NB4 (cell line): ENCODE data around the gene NXT1.

ENCODE experiments used
- DNase-seq: peaks from one replicate; pipeline ENCODE4 v3.0.0; 2010; ENCODE audit warnings: low read depth
- H3K4me3 ChIP-seq: one replicate; pipeline ENCODE4 v1.5.1; 2011; ENCODE audit warnings: mild to moderate bottlenecking, low read depth, low read length, moderate library complexity
- CTCF ChIP-seq: IDR thresholded peaks from one replicate; pipeline ENCODE4 v1.5.1; 2012; ENCODE audit warnings: low read depth, low read length
- MAX ChIP-seq: IDR thresholded peaks from 2 replicates; pipeline ENCODE4 v1.6.1; 2011; ENCODE audit warnings: low read depth, low read length
- MYC ChIP-seq: IDR thresholded peaks from 2 replicates; pipeline ENCODE4 v1.6.1; 2011; ENCODE audit warnings: low read depth, low read length
- POLR2A ChIP-seq: IDR thresholded peaks from 2 replicates; pipeline ENCODE4 v1.6.1; 2011; ENCODE audit warnings: mild to moderate bottlenecking; ENCODE audit not compliant: insufficient read length; ENCODE audit errors: extremely low read depth

The NXT1 gene

GRCh38 chr20:23387118-23387443 is 36.5 kb downstream of the NXT1 start:
- no peak overlapping the region for H3K4me3 ChIP-seq
- no peak for DNase-seq
- TF ChIP-seq MAX = no peak
- no peak for TF ChIP-seq CTCF
- TF ChIP-seq POLR2A = no peak
- no peak for TF ChIP-seq MYC

GRCh38 chr20:23390091-23390774 is 39.6 kb downstream of the NXT1 start:
- H3K4me3 ChIP-seq = no peak overlapping the region
- no peak for DNase-seq
- TF ChIP-seq POLR2A = no peak
- TF ChIP-seq MYC = no peak
- no peak for TF ChIP-seq CTCF
- no peak for TF ChIP-seq MAX

GRCh38 chr20:23391707-23392310 is 41.2 kb downstream of the NXT1 start:
- DNase-seq = no peak
- TF ChIP-seq POLR2A (no peak), MYC (no peak), CTCF (no peak), MAX (no peak)
- no peak overlapping the region for H3K4me3 ChIP-seq

- TF ChIP-seq MYC = no peak
- no peak for TF ChIP-seq CTCF
- no peak for TF ChIP-seq POLR2A
- TF ChIP-seq MAX = no peak
- no peak for DNase-seq
- no peak overlapping the region for H3K4me3 ChIP-seq
Measured at GRCh38 chr20:23393996-23394775, 43.6 kb downstream of the NXT1 start.

- no peak overlapping the region for H3K4me3 ChIP-seq
- DNase-seq = no peak
- TF ChIP-seq MYC = no peak
- no peak for TF ChIP-seq CTCF
- TF ChIP-seq POLR2A = no peak
- TF ChIP-seq MAX = no peak
Measured at GRCh38 chr20:23396950-23397627, 46.5 kb downstream of the NXT1 start.
